ENCODE results near the gene COL4A2. TPM values are rescaled to one million over a fixed set of nuclear protein-coding genes. Genes with fewer than 3 reads are reported as not detected.

COL4A2 gene
- total and polyA plus RNA-seq, 4 donors = 130 to 334 (median 170) TPM

GRCh38 chr13:110455941-110456340, 148.9 kb downstream of the COL4A2 start:
- peaks cover 3% of the 10 kb centered on the region for H3K36me3 ChIP-seq (ENCODE audit: control insufficient read depth, insufficient read depth, low read length)
- no peak overlapping the region for H3K4me3 ChIP-seq (ENCODE audit: low read depth, low read length)
- no peaks in the 10 kb centered on the region for H3K27me3 ChIP-seq (ENCODE audit: control insufficient read depth, insufficient read depth, low read length)
- H3K9me3 ChIP-seq (ENCODE audit: control insufficient read depth, insufficient read depth, low read length) = no peaks in the 10 kb centered on the region
- H3K27ac ChIP-seq (ENCODE audit: low read depth, low read length) = no peak overlapping the region
- peak in 5 of 6 donors; percentile 42 to 93 (median 61) for DNase-seq (ENCODE audit: low read depth in 4 of 6, low spot score in 6 of 6)
- 0% methylated on average over 3 of the region's 10 CpGs for WGBS (ENCODE audit: insufficient coverage)
- H3K4me1 ChIP-seq (ENCODE audit: control insufficient read depth, insufficient read depth, low read length) = peaks cover 8% of the 10 kb centered on the region

GRCh38 chr13:110456550-110456949, 149.5 kb downstream of the COL4A2 start:
- Histone ChIP-seq H3K27ac (ENCODE audit: low read depth, low read length) (no peak overlapping the region), H3K4me1 (ENCODE audit: control insufficient read depth, insufficient read depth, low read length) (peaks cover 8% of the 10 kb centered on the region), H3K9me3 (ENCODE audit: control insufficient read depth, insufficient read depth, low read length) (no peaks in the 10 kb centered on the region), H3K36me3 (ENCODE audit: control insufficient read depth, insufficient read depth, low read length) (peaks cover 3% of the 10 kb centered on the region), H3K27me3 (ENCODE audit: control insufficient read depth, insufficient read depth, low read length) (no peaks in the 10 kb centered on the region), H3K4me3 (ENCODE audit: low read depth, low read length) (no peak overlapping the region)
- no peak for DNase-seq (ENCODE audit: low read depth in 4 of 6, low spot score in 6 of 6)
- WGBS (ENCODE audit: insufficient coverage) = 96% methylated on average over 17 of the region's 18 CpGs

GRCh38 chr13:110457361-110457760, 150.3 kb downstream of the COL4A2 start:
- Histone ChIP-seq H3K9me3 (ENCODE audit: control insufficient read depth, insufficient read depth, low read length) (no peaks in the 10 kb centered on the region), H3K4me1 (ENCODE audit: control insufficient read depth, insufficient read depth, low read length) (peaks cover 8% of the 10 kb centered on the region), H3K27me3 (ENCODE audit: control insufficient read depth, insufficient read depth, low read length) (no peaks in the 10 kb centered on the region), H3K27ac (ENCODE audit: low read depth, low read length) (no peak overlapping the region), H3K36me3 (ENCODE audit: control insufficient read depth, insufficient read depth, low read length) (peaks cover 8% of the 10 kb centered on the region), H3K4me3 (ENCODE audit: low read depth, low read length) (no peak overlapping the region)
- WGBS (ENCODE audit: insufficient coverage) = 90% methylated on average over 6 of the region's 10 CpGs
- no peak for DNase-seq (ENCODE audit: low read depth in 4 of 6, low spot score in 6 of 6)

GRCh38 chr13:110458017-110458416, 150.9 kb downstream of the COL4A2 start:
- peaks cover 8% of the 10 kb centered on the region for H3K4me1 ChIP-seq (ENCODE audit: control insufficient read depth, insufficient read depth, low read length)
- no peaks in the 10 kb centered on the region for H3K9me3 ChIP-seq (ENCODE audit: control insufficient read depth, insufficient read depth, low read length)
- H3K27me3 ChIP-seq (ENCODE audit: control insufficient read depth, insufficient read depth, low read length) = no peaks in the 10 kb centered on the region
- no peak overlapping the region for H3K4me3 ChIP-seq (ENCODE audit: low read depth, low read length)
- WGBS (ENCODE audit: insufficient coverage) = 87% methylated on average over 8 of the region's 8 CpGs
- DNase-seq (ENCODE audit: low read depth in 4 of 6, low spot score in 6 of 6) = no peak
- peaks cover 8% of the 10 kb centered on the region for H3K36me3 ChIP-seq (ENCODE audit: control insufficient read depth, insufficient read depth, low read length)
- H3K27ac ChIP-seq (ENCODE audit: low read depth, low read length) = no peak overlapping the region

- no peak for DNase-seq (ENCODE audit: low read depth in 4 of 6, low spot score in 6 of 6)
- no peaks in the 10 kb centered on the region for H3K9me3 ChIP-seq (ENCODE audit: control insufficient read depth, insufficient read depth, low read length)
- H3K27me3 ChIP-seq (ENCODE audit: control insufficient read depth, insufficient read depth, low read length) = no peaks in the 10 kb centered on the region
- H3K36me3 ChIP-seq (ENCODE audit: control insufficient read depth, insufficient read depth, low read length) = peaks cover 8% of the 10 kb centered on the region
- 89% methylated on average over 22 of the region's 22 CpGs for WGBS (ENCODE audit: insufficient coverage)
- no peak overlapping the region for H3K27ac ChIP-seq (ENCODE audit: low read depth, low read length)
- peaks cover 8% of the 10 kb centered on the region for H3K4me1 ChIP-seq (ENCODE audit: control insufficient read depth, insufficient read depth, low read length)
- no peak overlapping the region for H3K4me3 ChIP-seq (ENCODE audit: low read depth, low read length)
Measured at GRCh38 chr13:110458594-110459365, 151.7 kb downstream of the COL4A2 start.

- 92% methylated on average over 13 of the region's 15 CpGs for WGBS (ENCODE audit: insufficient coverage)
- DNase-seq (ENCODE audit: low read depth in 4 of 6, low spot score in 6 of 6) = no peak
- H3K36me3 ChIP-seq (ENCODE audit: control insufficient read depth, insufficient read depth, low read length) = peaks cover 8% of the 10 kb centered on the region
- no peak overlapping the region for H3K4me3 ChIP-seq (ENCODE audit: low read depth, low read length)
- peaks cover 16% of the 10 kb centered on the region for H3K4me1 ChIP-seq (ENCODE audit: control insufficient read depth, insufficient read depth, low read length)
- no peak overlapping the region for H3K27ac ChIP-seq (ENCODE audit: low read depth, low read length)
- no peaks in the 10 kb centered on the region for H3K27me3 ChIP-seq (ENCODE audit: control insufficient read depth, insufficient read depth, low read length)
- no peaks in the 10 kb centered on the region for H3K9me3 ChIP-seq (ENCODE audit: control insufficient read depth, insufficient read depth, low read length)
Measured at GRCh38 chr13:110462091-110462490, 155.0 kb downstream of the COL4A2 start.

GRCh38 chr13:110463156-110463555, 156.1 kb downstream of the COL4A2 start:
- DNase-seq (ENCODE audit: low read depth in 4 of 6, low spot score in 6 of 6) = no peak
- Histone ChIP-seq H3K4me1 (ENCODE audit: control insufficient read depth, insufficient read depth, low read length) (peaks cover 16% of the 10 kb centered on the region), H3K36me3 (ENCODE audit: control insufficient read depth, insufficient read depth, low read length) (peaks cover 10% of the 10 kb centered on the region), H3K27me3 (ENCODE audit: control insufficient read depth, insufficient read depth, low read length) (no peaks in the 10 kb centered on the region), H3K9me3 (ENCODE audit: control insufficient read depth, insufficient read depth, low read length) (no peaks in the 10 kb centered on the region), H3K4me3 (ENCODE audit: low read depth, low read length) (no peak overlapping the region), H3K27ac (ENCODE audit: low read depth, low read length) (no peak overlapping the region)
- 81% methylated on average over 7 of the region's 8 CpGs for WGBS (ENCODE audit: insufficient coverage)

GRCh38 chr13:110463871-110464510, 156.9 kb downstream of the COL4A2 start:
- Histone ChIP-seq H3K4me3 (ENCODE audit: low read depth, low read length) (no peak overlapping the region), H3K27ac (ENCODE audit: low read depth, low read length) (no peak overlapping the region), H3K4me1 (ENCODE audit: control insufficient read depth, insufficient read depth, low read length) (peaks cover 16% of the 10 kb centered on the region), H3K27me3 (ENCODE audit: control insufficient read depth, insufficient read depth, low read length) (no peaks in the 10 kb centered on the region), H3K36me3 (ENCODE audit: control insufficient read depth, insufficient read depth, low read length) (peaks cover 10% of the 10 kb centered on the region), H3K9me3 (ENCODE audit: control insufficient read depth, insufficient read depth, low read length) (no peaks in the 10 kb centered on the region)
- 88% methylated on average over 6 of the region's 6 CpGs for WGBS (ENCODE audit: insufficient coverage)
- no peak for DNase-seq (ENCODE audit: low read depth in 4 of 6, low spot score in 6 of 6)

GRCh38 chr13:110464556-110465333, 157.7 kb downstream of the COL4A2 start:
- no peak overlapping the region for H3K4me3 ChIP-seq (ENCODE audit: low read depth, low read length)
- H3K36me3 ChIP-seq (ENCODE audit: control insufficient read depth, insufficient read depth, low read length) = peaks cover 10% of the 10 kb centered on the region
- no peaks in the 10 kb centered on the region for H3K9me3 ChIP-seq (ENCODE audit: control insufficient read depth, insufficient read depth, low read length)
- 65% methylated on average over 17 of the region's 22 CpGs for WGBS (ENCODE audit: insufficient coverage)
- no peaks in the 10 kb centered on the region for H3K27me3 ChIP-seq (ENCODE audit: control insufficient read depth, insufficient read depth, low read length)
- H3K27ac ChIP-seq (ENCODE audit: low read depth, low read length) = no peak overlapping the region
- peaks cover 16% of the 10 kb centered on the region for H3K4me1 ChIP-seq (ENCODE audit: control insufficient read depth, insufficient read depth, low read length)
- peak in 2 of 6 donors; percentile 41 to 64 for DNase-seq (ENCODE audit: low read depth in 4 of 6, low spot score in 6 of 6)

Measured in spinal cord (tissue), 10 donors.